BE2C (cell line): Measurements from ENCODE around the gene ANKRD22.
A peak's percentile ranks its signal among the peaks of the same experiment; 100 is the strongest.

ENCODE experiments used
- DNase-seq: peaks from one replicate; pipeline ENCODE4 v3.0.0-alpha.2; 2020
- H3K27me3 ChIP-seq: fragments of 250-450 bp; sonication (Bioruptor Pico); 2 replicates; pipeline ENCODE4 v1.5.1; 2020; ENCODE audit warnings: mild to moderate bottlenecking
- H3K36me3 ChIP-seq: fragments of 250-450 bp; sonication (Bioruptor Pico); 2 replicates; pipeline ENCODE4 v1.5.1; 2020; ENCODE audit warnings: mild to moderate bottlenecking
- H3K4me1 ChIP-seq: fragments of 250-450 bp; sonication (Bioruptor Pico); 2 replicates; pipeline ENCODE4 v1.5.1; 2020
- H3K4me3 ChIP-seq: 2 replicates; pipeline ENCODE4 v1.5.1; 2011; ENCODE audit warnings: low read depth, low read length
- H3K9me3 ChIP-seq: fragments of 250-450 bp; sonication (Bioruptor Pico); 2 replicates; pipeline ENCODE4 v1.5.1; 2020
- TF ChIP-seq, protein P1 (sequence below): IDR thresholded peaks from 2 replicates; pipeline ENCODE4 v1.5.1; 2012; ENCODE audit warnings: mild to moderate bottlenecking, low read depth, low read length

ANKRD22 gene

DNA sequence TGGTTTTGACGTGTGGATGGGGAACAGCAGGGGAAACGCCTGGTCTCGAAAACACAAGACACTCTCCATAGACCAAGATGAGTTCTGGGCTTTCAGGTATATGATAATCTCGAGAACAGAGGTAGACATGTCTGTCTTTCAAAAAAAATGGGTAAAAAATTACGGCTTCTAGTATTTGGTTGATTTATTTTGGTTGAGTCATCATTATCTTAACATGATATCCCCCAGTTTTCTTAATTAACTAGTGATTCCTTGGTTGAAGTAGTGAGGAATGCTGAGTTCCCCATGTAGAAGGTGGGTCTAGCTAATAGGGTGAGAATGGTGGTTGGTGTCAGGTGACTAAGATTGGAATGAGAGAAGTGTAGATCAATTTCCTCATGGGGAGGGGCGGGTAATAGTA is 38.4 kb downstream of the ANKRD22 start:
- H3K9me3 ChIP-seq, result no peaks in the 10 kb centered on the region
- no peak overlapping the region for H3K4me3 ChIP-seq
- 0 out of 2 replicates have a peak, but pooled peaks cover 3% of the 10 kb centered on the region for H3K4me1 ChIP-seq
- TF ChIP-seq, protein P1, sequence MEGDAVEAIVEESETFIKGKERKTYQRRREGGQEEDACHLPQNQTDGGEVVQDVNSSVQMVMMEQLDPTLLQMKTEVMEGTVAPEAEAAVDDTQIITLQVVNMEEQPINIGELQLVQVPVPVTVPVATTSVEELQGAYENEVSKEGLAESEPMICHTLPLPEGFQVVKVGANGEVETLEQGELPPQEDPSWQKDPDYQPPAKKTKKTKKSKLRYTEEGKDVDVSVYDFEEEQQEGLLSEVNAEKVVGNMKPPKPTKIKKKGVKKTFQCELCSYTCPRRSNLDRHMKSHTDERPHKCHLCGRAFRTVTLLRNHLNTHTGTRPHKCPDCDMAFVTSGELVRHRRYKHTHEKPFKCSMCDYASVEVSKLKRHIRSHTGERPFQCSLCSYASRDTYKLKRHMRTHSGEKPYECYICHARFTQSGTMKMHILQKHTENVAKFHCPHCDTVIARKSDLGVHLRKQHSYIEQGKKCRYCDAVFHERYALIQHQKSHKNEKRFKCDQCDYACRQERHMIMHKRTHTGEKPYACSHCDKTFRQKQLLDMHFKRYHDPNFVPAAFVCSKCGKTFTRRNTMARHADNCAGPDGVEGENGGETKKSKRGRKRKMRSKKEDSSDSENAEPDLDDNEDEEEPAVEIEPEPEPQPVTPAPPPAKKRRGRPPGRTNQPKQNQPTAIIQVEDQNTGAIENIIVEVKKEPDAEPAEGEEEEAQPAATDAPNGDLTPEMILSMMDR, result no peak
- DNase-seq, result no peak
- no peaks in the 10 kb centered on the region for H3K36me3 ChIP-seq
- no peaks in the 10 kb centered on the region for H3K27me3 ChIP-seq

DNA sequence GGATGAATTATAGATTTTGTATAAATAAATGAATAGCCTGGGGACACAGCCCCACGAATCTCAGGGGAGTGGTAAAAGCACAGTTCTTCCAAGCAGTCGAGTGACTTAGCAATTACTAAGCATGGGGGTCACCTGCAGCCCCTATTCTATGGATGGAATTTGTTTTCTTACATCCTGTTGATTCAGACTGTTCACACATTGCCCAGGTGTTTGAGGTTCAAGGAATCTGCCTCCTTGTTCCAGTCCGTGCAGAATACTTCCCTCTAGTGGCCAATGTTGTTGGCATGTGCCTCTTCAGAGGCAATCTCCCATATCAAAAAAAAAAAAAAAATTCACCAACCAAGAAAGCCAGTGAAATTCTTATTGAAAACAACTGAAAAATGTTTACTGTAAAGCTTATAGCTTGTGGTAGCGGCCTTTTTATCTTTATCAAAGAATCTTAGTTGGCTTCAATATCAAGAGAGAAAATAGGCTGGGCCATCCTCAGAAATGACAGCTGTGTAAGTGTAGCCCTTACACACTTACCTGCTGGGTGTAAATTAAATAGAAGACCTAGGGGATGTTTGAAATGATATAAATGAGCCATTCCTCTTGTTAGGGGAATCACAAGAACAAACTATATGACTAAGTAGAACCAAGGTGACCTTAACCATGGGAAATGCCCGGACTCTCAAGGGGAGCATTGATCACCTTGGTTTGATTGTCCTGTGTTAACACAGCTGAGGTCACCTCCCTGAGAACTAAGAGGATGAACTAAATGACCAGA is 41.3 kb downstream of the ANKRD22 start:
- Histone ChIP-seq H3K27me3 (no peaks in the 10 kb centered on the region), H3K9me3 (no peaks in the 10 kb centered on the region), H3K36me3 (no peaks in the 10 kb centered on the region), H3K4me3 (no peak overlapping the region), H3K4me1 (0 out of 2 replicates have a peak, but pooled peaks cover 3% of the 10 kb centered on the region)
- DNase-seq, result peak; percentile 24
- TF ChIP-seq, protein P1, result peak; percentile 83

DNA sequence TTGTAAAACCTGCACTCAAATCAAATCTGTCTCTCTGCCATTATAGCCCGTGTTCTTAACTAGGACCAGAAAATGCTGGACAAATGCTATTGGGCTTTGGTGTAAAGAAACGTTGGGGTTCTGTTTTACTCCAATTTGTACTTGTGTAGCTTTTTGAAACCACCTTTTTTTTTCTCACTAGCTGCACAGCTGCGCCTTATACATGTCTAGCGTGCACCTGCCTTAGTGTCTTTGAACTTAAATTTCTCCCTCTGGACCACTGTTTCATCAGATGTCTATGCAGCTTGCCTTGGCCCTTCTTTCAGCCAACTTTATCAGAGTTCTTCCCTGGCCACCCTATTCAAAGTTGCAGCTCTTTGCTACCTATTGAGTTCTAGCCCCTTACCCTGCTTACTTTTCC is 42.0 kb downstream of the ANKRD22 start:
- Histone ChIP-seq H3K4me3 (no peak overlapping the region), H3K36me3 (no peaks in the 10 kb centered on the region), H3K4me1 (0 out of 2 replicates have a peak, but pooled peaks cover 3% of the 10 kb centered on the region), H3K27me3 (no peaks in the 10 kb centered on the region), H3K9me3 (no peaks in the 10 kb centered on the region)
- TF ChIP-seq, protein P1, result no peak
- no peak for DNase-seq

DNA sequence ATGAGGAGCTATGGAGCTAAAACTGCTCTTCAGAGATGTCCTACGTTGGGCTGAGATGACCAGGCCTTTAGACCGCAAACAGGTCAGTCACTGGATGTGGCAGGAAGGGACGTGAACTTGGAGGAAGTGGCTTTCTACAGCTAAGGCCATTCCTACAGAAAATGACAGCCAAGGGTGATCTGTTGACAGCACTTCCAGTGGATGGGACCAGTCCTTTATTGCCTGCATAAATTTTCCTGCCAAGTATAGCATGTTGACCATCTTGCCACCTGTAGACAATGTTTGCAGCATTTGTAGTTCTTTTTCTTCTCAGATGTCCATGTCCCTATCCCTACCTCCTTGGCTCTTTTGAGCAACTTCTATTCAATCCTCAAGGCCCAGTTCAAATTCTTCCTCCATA is 45.7 kb downstream of the ANKRD22 start:
- H3K4me1 ChIP-seq, result no peaks in the 10 kb centered on the region
- no peaks in the 10 kb centered on the region for H3K36me3 ChIP-seq
- H3K9me3 ChIP-seq, result no peaks in the 10 kb centered on the region
- DNase-seq, result no peak
- H3K4me3 ChIP-seq, result no peak overlapping the region
- H3K27me3 ChIP-seq, result no peaks in the 10 kb centered on the region
- TF ChIP-seq, protein P1, result no peak

DNA sequence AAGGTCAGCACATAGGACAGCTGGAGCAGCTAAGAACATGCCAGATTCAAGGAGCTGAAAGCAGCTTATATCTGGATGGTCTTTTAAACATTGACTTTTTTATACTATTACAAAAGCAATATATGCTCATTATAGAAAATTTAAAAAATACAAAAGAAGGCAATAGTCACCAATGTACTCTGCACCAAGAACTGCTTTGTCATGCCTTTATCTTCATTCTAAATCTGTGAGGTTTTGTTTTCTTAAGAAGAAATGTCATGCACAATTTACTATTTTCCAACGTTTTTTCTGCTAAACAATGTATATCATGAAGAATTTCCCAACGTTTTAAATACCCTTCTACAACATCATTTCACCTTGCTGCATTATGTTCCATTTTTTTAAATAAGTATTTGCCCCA is 46.3 kb downstream of the ANKRD22 start:
- Histone ChIP-seq H3K27me3 (no peaks in the 10 kb centered on the region), H3K9me3 (no peaks in the 10 kb centered on the region), H3K4me1 (peaks cover 3% of the 10 kb centered on the region; the same call in 1 of the 2 replicates), H3K4me3 (no peak overlapping the region), H3K36me3 (no peaks in the 10 kb centered on the region)
- DNase-seq, result no peak
- TF ChIP-seq, protein P1, result no peak

DNA sequence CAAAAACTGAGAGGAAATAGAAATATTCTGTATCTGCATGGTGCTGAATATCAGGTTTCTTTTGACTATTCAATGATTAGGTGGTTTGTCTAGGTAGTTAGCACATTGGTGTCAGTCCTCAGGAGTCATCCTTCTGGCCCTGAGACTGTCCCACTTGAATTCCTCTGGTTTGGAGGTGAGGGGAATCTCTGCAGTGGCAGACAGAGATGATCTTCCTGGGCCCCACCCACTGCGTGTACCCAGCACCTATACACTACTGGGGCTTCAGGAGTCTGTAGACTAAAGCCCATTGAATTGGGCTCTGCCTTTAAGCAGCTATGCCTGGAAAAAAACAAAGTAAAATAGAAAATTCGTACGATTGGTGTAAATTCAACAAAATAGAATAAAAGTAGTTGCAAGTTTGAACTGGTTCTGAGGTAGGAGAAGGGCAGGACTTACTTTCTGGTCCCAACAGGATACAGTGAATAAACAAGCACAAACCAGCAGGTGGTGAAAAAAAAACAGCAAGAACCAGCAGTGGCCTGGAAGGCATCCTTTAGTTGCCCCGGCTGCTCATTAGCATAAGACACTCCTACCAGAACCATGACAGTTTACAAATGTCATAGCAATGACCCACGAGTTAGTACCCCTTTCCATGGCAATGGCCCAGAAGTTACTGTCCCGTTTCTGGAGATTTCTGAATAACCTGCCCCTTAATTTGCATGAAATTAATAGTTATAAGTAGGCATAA is 47.4 kb downstream of the ANKRD22 start:
- Histone ChIP-seq H3K4me3 (no peak overlapping the region), H3K36me3 (no peaks in the 10 kb centered on the region), H3K27me3 (no peaks in the 10 kb centered on the region), H3K4me1 (peaks cover 3% of the 10 kb centered on the region; the same call in 1 of the 2 replicates), H3K9me3 (no peaks in the 10 kb centered on the region)
- no peak for DNase-seq
- TF ChIP-seq, protein P1, result no peak
